ENCODE data around the gene MAML3.

Gene MAML3

DNA sequence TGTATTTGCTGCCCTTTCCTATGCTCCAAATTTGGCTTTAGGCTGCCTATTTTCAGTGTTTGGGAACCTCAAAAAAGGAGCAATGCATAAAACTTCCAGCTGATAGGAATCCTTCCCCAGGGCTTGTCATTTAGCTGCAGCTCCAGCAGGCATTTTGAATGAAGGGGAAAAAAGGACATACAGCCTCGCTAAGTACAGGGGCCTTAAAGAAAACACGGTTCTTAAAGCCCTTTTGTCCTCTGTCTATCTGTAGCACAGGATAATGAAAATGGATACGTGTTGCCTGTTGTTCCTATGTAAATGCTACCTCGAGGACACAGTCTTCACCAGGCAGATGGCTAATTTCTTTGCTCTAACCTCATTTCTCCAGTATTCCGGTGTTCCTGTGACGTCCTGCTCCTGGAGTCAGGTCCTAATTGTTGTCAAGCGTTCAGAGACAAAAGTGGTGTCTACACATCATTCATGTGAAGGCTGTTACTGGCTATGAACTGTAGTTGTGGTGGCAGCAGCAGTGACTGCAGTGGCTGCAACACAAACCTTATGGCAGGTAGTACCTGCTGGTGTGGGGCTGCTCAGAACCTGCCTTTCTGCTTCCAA is 371.0 kb downstream of the MAML3 start:
- DNase-seq (ENCODE audit: low read depth), result no peak

GRCh38 chr4:139781066-139781465 is 372.9 kb downstream of the MAML3 start:
- DNase-seq (ENCODE audit: low read depth), result no peak

DNA sequence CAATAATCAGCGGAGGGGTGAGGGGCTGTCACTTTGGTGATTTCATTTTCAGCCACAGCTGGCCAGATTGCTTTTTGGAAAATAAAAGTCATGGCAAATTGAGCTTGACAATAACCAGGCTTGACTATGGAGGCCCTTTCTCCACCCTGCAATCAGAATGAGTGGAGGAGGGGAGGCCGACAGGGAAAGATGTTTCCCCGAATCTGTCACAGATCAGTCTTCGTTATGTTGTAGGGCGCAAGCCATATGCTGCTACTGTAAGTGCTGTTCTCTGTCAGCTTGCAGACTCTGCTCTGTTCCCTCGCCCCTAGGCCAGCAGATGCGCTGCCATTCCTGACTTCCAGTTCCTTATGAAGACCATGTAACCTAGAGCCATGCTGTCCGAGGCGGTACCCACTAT is 374.3 kb downstream of the MAML3 start:
- DNase-seq (ENCODE audit: low read depth), result no peak

- no peak for DNase-seq (ENCODE audit: low read depth)
Measured at GRCh38 chr4:139777757-139778156, 376.2 kb downstream of the MAML3 start.

GRCh38 chr4:139776235-139776634 is 377.7 kb downstream of the MAML3 start:
- no peak for DNase-seq (ENCODE audit: low read depth)

- no peak for DNase-seq (ENCODE audit: low read depth)
Measured at GRCh38 chr4:139774759-139775487, 379.1 kb downstream of the MAML3 start.

GRCh38 chr4:139773560-139774318 is 380.2 kb downstream of the MAML3 start:
- no peak for DNase-seq (ENCODE audit: low read depth)

GRCh38 chr4:139770361-139770760 is 383.6 kb downstream of the MAML3 start:
- no peak for DNase-seq (ENCODE audit: low read depth)

DNA sequence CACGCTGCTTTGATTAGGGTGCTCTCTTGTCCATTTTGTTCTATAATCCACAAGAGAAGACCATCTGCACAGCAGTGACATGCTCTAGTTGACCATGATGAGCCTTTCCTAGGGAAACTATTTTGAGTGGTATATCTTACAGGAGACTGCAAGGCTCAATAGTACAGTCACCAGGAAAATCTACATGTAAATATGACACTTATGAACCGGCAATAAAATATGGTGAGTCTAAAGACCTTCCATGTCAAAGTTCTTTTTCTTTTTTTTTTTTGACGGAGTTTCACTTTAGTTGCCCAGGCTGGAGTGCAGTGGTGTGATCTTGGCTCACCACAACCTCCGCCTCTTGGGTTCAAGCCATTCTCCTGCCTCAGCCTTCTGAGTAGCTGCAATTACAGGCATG is 384.6 kb downstream of the MAML3 start:
- no peak for DNase-seq (ENCODE audit: low read depth)

DNA sequence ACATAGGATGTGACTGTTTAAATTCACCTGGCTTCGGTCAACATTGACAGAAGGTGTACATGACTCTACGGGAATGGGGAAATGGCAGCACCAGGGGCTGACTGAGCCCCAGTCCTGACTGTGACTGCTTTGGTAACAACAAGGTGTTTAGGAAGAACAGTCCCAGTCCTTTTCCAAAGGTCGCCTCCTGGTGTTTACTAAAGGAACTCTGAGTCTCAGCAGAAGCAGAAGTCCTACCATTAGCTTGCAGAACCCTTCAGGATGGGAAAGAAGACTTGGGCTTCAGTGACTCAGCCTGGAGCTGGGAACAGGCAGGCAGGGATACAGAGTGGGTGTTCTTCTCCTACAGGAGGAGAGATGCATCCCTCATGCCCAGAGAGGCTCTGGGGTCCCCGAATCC is 385.1 kb downstream of the MAML3 start:
- DNase-seq (ENCODE audit: low read depth), result no peak

DNA sequence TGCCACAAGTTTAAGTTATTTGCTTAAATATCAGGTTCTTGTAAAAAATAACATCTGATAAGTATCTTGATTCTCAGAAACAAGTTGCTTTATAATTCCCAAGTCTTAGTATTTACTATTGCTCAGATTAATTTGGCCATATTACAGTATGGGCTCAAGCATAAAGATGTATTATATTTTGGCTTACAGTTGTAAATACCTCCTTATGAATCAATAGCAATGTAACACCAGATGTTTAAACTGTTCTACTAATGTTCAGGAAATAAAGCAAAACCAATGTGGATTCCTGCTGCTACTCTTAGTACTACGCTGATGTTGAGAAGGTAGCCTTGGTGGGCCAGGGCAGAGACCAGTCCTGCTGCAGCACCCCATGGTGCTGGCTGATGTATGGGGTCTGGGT is 385.6 kb downstream of the MAML3 start:
- no peak for DNase-seq (ENCODE audit: low read depth)

GRCh38 chr4:139767585-139767984 is 386.4 kb downstream of the MAML3 start:
- DNase-seq (ENCODE audit: low read depth), result no peak

GRCh38 chr4:139767168-139767567 is 386.8 kb downstream of the MAML3 start:
- DNase-seq (ENCODE audit: low read depth), result no peak

GRCh38 chr4:139764686-139765310 is 389.2 kb downstream of the MAML3 start:
- DNase-seq (ENCODE audit: low read depth), result no peak

GRCh38 chr4:139764182-139764581 is 389.8 kb downstream of the MAML3 start:
- no peak for DNase-seq (ENCODE audit: low read depth)

DNA sequence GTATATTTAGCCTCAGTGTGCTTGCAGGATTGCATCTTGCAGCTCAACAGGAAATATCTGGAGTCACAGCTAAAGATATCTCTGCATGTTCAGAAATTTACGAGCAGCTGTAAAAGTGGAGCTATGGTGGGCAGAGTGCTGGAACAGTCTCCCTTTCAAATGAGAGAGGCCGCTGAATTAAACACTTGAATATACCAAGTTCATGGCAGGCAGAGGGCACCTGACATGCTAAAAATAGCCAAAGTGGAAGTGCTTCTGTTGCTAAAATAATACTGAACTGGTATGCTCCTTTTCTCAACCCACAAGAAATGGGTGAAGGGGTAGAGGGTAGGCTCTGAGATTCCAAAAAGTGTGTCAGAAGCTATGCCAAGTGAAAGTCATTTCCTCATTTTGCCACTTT is 390.3 kb downstream of the MAML3 start:
- DNase-seq (ENCODE audit: low read depth), result no peak

GRCh38 chr4:139763205-139763604 is 390.8 kb downstream of the MAML3 start:
- no peak for DNase-seq (ENCODE audit: low read depth)

DNA sequence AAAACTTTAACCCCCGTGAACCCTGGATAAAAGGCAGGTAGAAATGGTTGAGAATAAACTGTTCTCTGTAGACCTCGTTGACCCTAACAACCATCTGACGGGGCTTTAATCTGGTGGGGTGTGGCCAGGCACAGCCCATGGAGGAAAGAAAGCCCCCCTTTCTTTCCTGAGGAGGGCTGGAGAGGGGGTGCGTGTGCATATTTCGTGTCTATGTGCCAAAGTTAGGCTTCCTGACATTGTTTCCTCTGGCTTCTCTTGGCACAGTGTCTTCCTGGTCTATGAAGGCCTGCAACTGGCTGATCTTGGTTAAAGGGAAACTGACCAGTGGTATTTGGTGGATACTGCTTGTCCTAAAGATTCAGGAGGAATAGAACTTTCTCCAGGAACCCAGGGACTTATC is 391.3 kb downstream of the MAML3 start:
- no peak for DNase-seq (ENCODE audit: low read depth)

DNA sequence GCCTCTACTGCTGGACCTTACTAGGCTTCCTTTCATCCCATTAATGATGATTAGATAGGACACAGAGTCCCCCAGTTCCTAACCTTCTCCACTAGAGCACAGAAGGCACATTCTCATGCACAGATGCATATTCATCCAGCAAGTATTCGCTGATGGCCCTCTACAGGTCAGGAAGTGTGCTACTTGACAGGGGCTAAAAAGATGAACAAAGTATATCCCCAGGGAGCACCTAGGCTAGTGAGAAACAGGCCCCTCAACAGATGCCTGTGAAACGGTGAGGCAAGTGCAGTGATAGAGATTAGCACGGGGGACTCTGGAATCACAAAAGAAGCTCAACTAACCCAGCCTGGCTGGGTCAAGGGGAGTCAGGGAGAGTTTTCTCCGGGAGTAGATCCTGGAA is 392.5 kb downstream of the MAML3 start:
- no peak for DNase-seq (ENCODE audit: low read depth)

GRCh38 chr4:139760567-139760966 is 393.4 kb downstream of the MAML3 start:
- no peak for DNase-seq (ENCODE audit: low read depth)

DNA sequence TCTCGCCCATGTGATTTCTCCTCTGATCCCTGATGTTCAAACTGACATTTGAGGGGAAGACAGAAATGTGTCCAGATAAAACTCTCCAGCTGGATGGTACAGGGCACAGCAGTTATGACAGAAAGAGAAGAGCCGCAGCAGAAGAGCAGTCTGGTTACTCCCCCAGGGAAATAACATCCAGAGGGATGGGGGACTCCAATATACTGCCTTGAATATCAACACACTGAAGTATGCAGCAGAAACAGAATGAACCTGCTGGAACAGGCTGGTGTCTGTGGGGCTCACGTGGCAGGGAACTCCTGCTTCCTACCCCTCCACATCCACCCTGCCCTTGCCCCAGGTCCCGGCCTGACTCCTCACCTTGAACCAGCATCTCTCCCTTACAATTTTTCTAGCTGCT is 394.9 kb downstream of the MAML3 start:
- no peak for DNase-seq (ENCODE audit: low read depth)

- DNase-seq (ENCODE audit: low read depth), result no peak
Measured at GRCh38 chr4:139756391-139757180, 397.4 kb downstream of the MAML3 start.
